GM08714 (cell line): Measurements from ENCODE around the gene ERCC6.

Experiments used
- H3K4me3 ChIP-seq: fragments of 200-500 bp; sonication (Bioruptor generic); 2 replicates; pipeline ENCODE4 v1.5.1; 2014; ENCODE audit warnings: mild to moderate bottlenecking, low read length, inconsistent platforms
- ZNF274 ChIP-seq: IDR thresholded peaks from 2 replicates; pipeline ENCODE4 v1.6.1; 2012; ENCODE audit warnings: mild to moderate bottlenecking, low read depth, low read length

ERCC6 gene

GRCh38 chr10:49509771-49510303 lies 29.1 kb downstream of the ERCC6 start:
- H3K4me3 ChIP-seq, result no peak overlapping the region
- no peak for TF ChIP-seq ZNF274

- H3K4me3 ChIP-seq, result no peak overlapping the region
- TF ChIP-seq ZNF274, result no peak
Observed at GRCh38 chr10:49508654-49509053, 30.3 kb downstream of the ERCC6 start.

- H3K4me3 ChIP-seq, result no peak overlapping the region
- TF ChIP-seq ZNF274, result no peak
Observed at GRCh38 chr10:49508249-49508648, 30.7 kb downstream of the ERCC6 start.

- TF ChIP-seq ZNF274, result no peak
- H3K4me3 ChIP-seq, result no peak overlapping the region
Observed at GRCh38 chr10:49505589-49505988, 33.3 kb downstream of the ERCC6 start.

- no peak for TF ChIP-seq ZNF274
- no peak overlapping the region for H3K4me3 ChIP-seq
Observed at GRCh38 chr10:49505076-49505475, 33.8 kb downstream of the ERCC6 start.

- no peak overlapping the region for H3K4me3 ChIP-seq
- TF ChIP-seq ZNF274, result no peak
Observed at GRCh38 chr10:49504528-49504927, 34.4 kb downstream of the ERCC6 start.

- H3K4me3 ChIP-seq, result no peak overlapping the region
- no peak for TF ChIP-seq ZNF274
Observed at GRCh38 chr10:49502358-49502757, 36.6 kb downstream of the ERCC6 start.

GRCh38 chr10:49500412-49500811 lies 38.5 kb downstream of the ERCC6 start:
- TF ChIP-seq ZNF274, result no peak
- H3K4me3 ChIP-seq, result no peak overlapping the region

- H3K4me3 ChIP-seq, result no peak overlapping the region
- no peak for TF ChIP-seq ZNF274
Observed at GRCh38 chr10:49499305-49499851, 39.5 kb downstream of the ERCC6 start.

- no peak overlapping the region for H3K4me3 ChIP-seq
- no peak for TF ChIP-seq ZNF274
Observed at GRCh38 chr10:49498425-49498824, 40.5 kb downstream of the ERCC6 start.

GRCh38 chr10:49497358-49497757 lies 41.6 kb downstream of the ERCC6 start:
- TF ChIP-seq ZNF274, result no peak
- H3K4me3 ChIP-seq, result no peak overlapping the region

GRCh38 chr10:49488056-49488717 lies 50.7 kb downstream of the ERCC6 start:
- H3K4me3 ChIP-seq, result no peak overlapping the region
- no peak for TF ChIP-seq ZNF274

- no peak overlapping the region for H3K4me3 ChIP-seq
- no peak for TF ChIP-seq ZNF274
Observed at GRCh38 chr10:49486738-49487137, 52.2 kb downstream of the ERCC6 start.

- H3K4me3 ChIP-seq, result no peak overlapping the region
- TF ChIP-seq ZNF274, result no peak
Observed at GRCh38 chr10:49486009-49486408, 52.9 kb downstream of the ERCC6 start.

GRCh38 chr10:49484486-49485235 lies 54.3 kb downstream of the ERCC6 start:
- H3K4me3 ChIP-seq, result no peak overlapping the region

GRCh38 chr10:49478819-49479218 lies 60.1 kb downstream of the ERCC6 start:
- no peak for TF ChIP-seq ZNF274
- H3K4me3 ChIP-seq, result no peak overlapping the region

More at GRCh38 chr10:49484486-49485235, 54.3 kb downstream of the ERCC6 start:
- no peak for TF ChIP-seq ZNF274
